ENCODE results near the gene NPSR1.

DNA sequence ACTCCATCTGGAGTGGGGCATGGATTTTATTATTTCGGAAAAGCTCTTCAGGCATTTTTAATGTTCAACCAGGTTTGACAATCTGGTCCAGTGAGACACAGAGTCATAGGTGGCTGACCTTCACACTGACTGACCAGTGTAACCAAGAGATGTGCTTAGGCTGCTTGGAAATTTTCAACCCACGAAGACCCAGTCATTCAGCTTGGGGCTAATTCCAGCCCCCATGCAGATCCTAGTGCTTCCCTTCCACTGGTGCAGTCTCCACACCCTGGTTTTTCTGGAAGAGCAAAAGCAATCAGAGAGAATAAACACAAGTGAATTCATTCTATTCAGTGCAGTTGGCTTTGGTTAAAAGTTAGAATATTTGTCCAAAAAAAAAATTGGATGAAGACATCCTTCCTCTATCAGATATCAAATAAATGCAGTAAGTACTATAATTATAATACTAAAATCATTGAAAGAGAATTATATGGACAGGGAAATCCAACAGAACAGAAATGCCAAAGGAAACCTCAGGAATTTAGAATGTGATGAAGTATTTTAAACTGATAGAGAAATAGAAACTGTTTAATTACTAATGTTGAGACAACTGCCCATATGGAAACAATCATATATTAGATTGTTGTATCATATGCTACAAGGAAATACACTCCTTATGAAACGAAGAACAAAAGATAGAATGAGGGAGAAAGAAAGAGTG lies 178.0 kb downstream of the NPSR1 start:
- TF ChIP-seq, protein P1, sequence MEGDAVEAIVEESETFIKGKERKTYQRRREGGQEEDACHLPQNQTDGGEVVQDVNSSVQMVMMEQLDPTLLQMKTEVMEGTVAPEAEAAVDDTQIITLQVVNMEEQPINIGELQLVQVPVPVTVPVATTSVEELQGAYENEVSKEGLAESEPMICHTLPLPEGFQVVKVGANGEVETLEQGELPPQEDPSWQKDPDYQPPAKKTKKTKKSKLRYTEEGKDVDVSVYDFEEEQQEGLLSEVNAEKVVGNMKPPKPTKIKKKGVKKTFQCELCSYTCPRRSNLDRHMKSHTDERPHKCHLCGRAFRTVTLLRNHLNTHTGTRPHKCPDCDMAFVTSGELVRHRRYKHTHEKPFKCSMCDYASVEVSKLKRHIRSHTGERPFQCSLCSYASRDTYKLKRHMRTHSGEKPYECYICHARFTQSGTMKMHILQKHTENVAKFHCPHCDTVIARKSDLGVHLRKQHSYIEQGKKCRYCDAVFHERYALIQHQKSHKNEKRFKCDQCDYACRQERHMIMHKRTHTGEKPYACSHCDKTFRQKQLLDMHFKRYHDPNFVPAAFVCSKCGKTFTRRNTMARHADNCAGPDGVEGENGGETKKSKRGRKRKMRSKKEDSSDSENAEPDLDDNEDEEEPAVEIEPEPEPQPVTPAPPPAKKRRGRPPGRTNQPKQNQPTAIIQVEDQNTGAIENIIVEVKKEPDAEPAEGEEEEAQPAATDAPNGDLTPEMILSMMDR (IDR thresholded peaks at IDR 0.05): no peak
- TF ChIP-seq EP300 (IDR thresholded peaks at IDR 0.05; ENCODE audit: borderline replicate concordance in 1 of 2, low read depth in 1 of 2, low read length in 1 of 2) (no peak), JUND (IDR thresholded peaks at IDR 0.05) (no peak), FOXM1 (IDR thresholded peaks at IDR 0.05; ENCODE audit: low read depth) (no peak), RXRA (IDR thresholded peaks at IDR 0.05; ENCODE audit: borderline replicate concordance, low read depth) (no peak), FOXJ3 (CRISPR knock-in tag; IDR thresholded peaks at IDR 0.05) (no peak), NFIC (IDR thresholded peaks at IDR 0.05; ENCODE audit: borderline replicate concordance) (no peak), GABPA (IDR thresholded peaks at IDR 0.05; ENCODE audit: low read depth) (no peak)
- TF ChIP-seq, protein P2, sequence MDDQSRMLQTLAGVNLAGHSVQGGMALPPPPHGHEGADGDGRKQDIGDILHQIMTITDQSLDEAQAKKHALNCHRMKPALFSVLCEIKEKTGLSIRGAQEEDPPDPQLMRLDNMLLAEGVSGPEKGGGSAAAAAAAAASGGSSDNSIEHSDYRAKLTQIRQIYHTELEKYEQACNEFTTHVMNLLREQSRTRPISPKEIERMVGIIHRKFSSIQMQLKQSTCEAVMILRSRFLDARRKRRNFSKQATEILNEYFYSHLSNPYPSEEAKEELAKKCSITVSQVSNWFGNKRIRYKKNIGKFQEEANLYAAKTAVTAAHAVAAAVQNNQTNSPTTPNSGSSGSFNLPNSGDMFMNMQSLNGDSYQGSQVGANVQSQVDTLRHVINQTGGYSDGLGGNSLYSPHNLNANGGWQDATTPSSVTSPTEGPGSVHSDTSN (IDR thresholded peaks at IDR 0.05): no peak
- TF ChIP-seq, protein P3, sequence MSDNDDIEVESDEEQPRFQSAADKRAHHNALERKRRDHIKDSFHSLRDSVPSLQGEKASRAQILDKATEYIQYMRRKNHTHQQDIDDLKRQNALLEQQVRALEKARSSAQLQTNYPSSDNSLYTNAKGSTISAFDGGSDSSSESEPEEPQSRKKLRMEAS (IDR thresholded peaks at IDR 0.05; ENCODE audit: low read depth): no peak

Measured in SK-N-SH (cell line).